Measurements from ENCODE around the gene DNASE1L3. TPM values are rescaled to one million over a fixed set of nuclear protein-coding genes. Genes with fewer than 3 reads are reported as not detected.

DNASE1L3 gene
- total and polyA plus RNA-seq, 2 of the 13 experiments (the other 11 are each of a cell fraction or from before 2014, with no cell fraction given): 0.86 to 1.7 TPM

DNA sequence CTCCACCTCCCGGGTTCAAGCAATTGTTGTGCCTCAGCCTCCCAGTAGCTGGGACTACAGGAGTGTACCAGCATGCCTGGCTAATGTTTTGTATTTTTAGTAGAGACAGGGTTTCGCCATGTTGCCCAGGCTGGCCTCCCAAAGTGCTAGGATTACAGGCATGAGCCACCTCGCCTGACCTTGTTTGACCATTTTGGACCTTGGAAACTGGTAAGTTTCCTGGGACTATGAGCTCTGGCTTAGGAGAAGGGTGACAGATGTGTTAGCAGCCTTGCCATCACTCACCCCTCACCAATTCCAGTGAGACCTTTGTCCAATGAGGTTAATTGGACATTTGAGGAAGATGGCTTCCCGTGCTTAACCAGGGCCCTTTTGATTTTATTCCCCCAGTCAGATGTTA, 19.9 kb downstream of the DNASE1L3 start:
- Histone ChIP-seq H3K9ac (ENCODE audit: insufficient read depth, low read depth, low read length) (no peak overlapping the region), H3K4me3 (replicated peaks in 1 of 3; ENCODE audit: insufficient read depth in 1 of 3, low read depth in 2 of 3, low read length in 3 of 3) (no peak overlapping the region), H3K27me3 (ENCODE audit: control insufficient read depth in 1 of 2, insufficient read depth in 2 of 2, low read length in 2 of 2) (no peaks in the 10 kb centered on the region), H3K4me2 (ENCODE audit: low read depth, low read length) (peak overlapping the region; percentile 51), H4K20me1 (ENCODE audit: insufficient read depth, low read length) (no peaks in the 10 kb centered on the region), H3K4me1 (ENCODE audit: insufficient read depth, low read length) (peaks cover 89% of the 10 kb centered on the region), H3K79me2 (ENCODE audit: insufficient read depth, low read length) (no peaks in the 10 kb centered on the region), H3K9me3 (ENCODE audit: low read length) (no peaks in the 10 kb centered on the region), H3K36me3 (replicated peaks in 1 of 2; ENCODE audit: control insufficient read depth in 1 of 2, insufficient read depth in 2 of 2, low read length in 2 of 2) (no peaks in the 10 kb centered on the region), H2AFZ (ENCODE audit: low read length) (no peak overlapping the region), H3K27ac (ENCODE audit: extremely low read length, insufficient read depth, low read length) (peak overlapping the region; percentile 84)
- intact Hi-C loops (cut with micrococcal nuclease; ENCODE audit: unreplicated experiment): no loop called here
- 24% methylated on average over 4 of the region's 4 CpGs for whole genome bisulfite sequencing (ENCODE audit: low lambda C conversion rate)
- DNase-seq (ENCODE audit: low spot score): peak; percentile 60
- ATAC-seq: peak; percentile 5; the same call in 2 of the 3 replicates
- POLR2A ChIA-PET: interaction anchor here (0.9 to 3.9 kb wide), 4 partner anchors 11 to 115 kb away, joined by 3 to 15 read pairs (median 4); partner anchors contain the start of genes HTD2 and RPP14
- in situ Hi-C loops (cut with HindIII; ENCODE audit: extremely low pct_ligation_motif_present, low pct_unique_long_range_greater_than_20kb): no loop called here
- no peak for FAIRE-seq
- BruUV-seq (replicated peaks): no TSS peak
- CTCF ChIA-PET (ENCODE audit: low intra/inter-chr PET ratio, low total read pairs): no interaction called here
- TF ChIP-seq HOXA3 (CRISPR knock-in tag; IDR thresholded peaks at IDR 0.05): peak; percentile 26
- TF ChIP-seq, protein P1, sequence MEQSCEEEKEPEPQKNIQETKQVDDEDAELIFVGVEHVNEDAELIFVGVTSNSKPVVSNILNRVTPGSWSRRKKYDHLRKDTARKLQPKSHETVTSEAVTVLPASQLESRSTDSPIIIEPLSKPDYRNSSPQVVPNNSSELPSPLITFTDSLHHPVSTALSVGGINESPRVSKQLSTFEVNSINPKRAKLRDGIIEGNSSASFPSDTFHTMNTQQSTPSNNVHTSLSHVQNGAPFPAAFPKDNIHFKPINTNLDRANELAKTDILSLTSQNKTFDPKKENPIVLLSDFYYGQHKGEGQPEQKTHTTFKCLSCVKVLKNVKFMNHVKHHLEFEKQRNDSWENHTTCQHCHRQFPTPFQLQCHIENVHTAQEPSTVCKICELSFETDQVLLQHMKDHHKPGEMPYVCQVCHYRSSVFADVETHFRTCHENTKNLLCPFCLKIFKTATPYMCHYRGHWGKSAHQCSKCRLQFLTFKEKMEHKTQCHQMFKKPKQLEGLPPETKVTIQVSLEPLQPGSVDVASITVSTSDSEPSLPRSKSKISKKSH (CRISPR knock-in tag; IDR thresholded peaks at IDR 0.05; ENCODE audit: borderline replicate concordance): no peak
- TF ChIP-seq, protein P2, sequence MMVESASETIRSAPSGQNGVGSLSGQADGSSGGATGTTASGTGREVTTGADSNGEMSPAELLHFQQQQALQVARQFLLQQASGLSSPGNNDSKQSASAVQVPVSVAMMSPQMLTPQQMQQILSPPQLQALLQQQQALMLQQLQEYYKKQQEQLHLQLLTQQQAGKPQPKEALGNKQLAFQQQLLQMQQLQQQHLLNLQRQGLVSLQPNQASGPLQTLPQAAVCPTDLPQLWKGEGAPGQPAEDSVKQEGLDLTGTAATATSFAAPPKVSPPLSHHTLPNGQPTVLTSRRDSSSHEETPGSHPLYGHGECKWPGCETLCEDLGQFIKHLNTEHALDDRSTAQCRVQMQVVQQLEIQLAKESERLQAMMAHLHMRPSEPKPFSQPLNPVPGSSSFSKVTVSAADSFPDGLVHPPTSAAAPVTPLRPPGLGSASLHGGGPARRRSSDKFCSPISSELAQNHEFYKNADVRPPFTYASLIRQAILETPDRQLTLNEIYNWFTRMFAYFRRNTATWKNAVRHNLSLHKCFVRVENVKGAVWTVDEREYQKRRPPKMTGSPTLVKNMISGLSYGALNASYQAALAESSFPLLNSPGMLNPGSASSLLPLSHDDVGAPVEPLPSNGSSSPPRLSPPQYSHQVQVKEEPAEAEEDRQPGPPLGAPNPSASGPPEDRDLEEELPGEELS (CRISPR knock-in tag; IDR thresholded peaks at IDR 0.05): 0 out of 2 replicates have a peak, but pooled peaks have one; percentile 28
- TF ChIP-seq, protein P3, sequence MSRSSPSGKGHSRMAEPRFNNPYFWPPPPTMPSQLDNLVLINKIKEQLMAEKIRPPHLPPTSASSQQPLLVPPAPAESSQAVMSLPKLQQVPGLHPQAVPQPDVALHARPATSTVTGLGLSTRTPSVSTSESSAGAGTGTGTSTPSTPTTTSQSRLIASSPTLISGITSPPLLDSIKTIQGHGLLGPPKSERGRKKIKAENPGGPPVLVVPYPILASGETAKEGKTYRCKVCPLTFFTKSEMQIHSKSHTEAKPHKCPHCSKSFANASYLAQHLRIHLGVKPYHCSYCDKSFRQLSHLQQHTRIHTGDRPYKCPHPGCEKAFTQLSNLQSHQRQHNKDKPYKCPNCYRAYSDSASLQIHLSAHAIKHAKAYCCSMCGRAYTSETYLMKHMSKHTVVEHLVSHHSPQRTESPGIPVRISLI (CRISPR knock-in tag; IDR thresholded peaks at IDR 0.05; ENCODE audit: borderline replicate concordance): no peak
- TF ChIP-seq, protein P4, sequence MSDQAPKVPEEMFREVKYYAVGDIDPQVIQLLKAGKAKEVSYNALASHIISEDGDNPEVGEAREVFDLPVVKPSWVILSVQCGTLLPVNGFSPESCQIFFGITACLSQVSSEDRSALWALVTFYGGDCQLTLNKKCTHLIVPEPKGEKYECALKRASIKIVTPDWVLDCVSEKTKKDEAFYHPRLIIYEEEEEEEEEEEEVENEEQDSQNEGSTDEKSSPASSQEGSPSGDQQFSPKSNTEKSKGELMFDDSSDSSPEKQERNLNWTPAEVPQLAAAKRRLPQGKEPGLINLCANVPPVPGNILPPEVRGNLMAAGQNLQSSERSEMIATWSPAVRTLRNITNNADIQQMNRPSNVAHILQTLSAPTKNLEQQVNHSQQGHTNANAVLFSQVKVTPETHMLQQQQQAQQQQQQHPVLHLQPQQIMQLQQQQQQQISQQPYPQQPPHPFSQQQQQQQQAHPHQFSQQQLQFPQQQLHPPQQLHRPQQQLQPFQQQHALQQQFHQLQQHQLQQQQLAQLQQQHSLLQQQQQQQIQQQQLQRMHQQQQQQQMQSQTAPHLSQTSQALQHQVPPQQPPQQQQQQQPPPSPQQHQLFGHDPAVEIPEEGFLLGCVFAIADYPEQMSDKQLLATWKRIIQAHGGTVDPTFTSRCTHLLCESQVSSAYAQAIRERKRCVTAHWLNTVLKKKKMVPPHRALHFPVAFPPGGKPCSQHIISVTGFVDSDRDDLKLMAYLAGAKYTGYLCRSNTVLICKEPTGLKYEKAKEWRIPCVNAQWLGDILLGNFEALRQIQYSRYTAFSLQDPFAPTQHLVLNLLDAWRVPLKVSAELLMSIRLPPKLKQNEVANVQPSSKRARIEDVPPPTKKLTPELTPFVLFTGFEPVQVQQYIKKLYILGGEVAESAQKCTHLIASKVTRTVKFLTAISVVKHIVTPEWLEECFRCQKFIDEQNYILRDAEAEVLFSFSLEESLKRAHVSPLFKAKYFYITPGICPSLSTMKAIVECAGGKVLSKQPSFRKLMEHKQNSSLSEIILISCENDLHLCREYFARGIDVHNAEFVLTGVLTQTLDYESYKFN (CRISPR knock-in tag; conservative IDR thresholded peaks at IDR 0.05): peak; percentile 46; the same call in 1 of the 2 replicates
- no peak for TF ChIP-seq ZNF263 (CRISPR knock-in tag; IDR thresholded peaks at IDR 0.05)
- TF ChIP-seq MTF1 (CRISPR knock-in tag; IDR thresholded peaks at IDR 0.05): no peak
- 0 out of 2 replicates have a peak, but pooled peaks have one; percentile 40 for TF ChIP-seq ZNF333 (CRISPR knock-in tag; IDR thresholded peaks at IDR 0.05; ENCODE audit: borderline replicate concordance)
- TF ChIP-seq POLR2AphosphoS5 (IDR thresholded peaks at IDR 0.05; ENCODE audit: low read depth, low read length): no peak
- TF ChIP-seq, protein P5, sequence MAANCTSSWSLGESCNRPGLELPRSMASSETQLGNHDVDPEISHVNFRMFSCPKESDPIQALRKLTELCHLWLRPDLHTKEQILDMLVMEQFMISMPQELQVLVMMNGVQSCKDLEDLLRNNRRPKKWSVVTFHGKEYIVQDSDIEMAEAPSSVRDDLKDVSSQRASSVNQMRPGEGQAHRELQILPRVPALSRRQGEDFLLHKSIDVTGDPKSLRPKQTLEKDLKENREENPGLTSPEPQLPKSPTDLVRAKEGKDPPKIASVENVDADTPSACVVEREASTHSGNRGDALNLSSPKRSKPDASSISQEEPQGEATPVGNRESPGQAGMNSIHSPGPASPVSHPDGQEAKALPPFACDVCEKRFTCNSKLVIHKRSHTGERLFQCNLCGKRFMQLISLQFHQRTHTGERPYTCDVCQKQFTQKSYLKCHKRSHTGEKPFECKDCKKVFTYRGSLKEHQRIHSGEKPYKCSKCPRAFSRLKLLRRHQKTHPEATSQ (CRISPR knock-in tag; IDR thresholded peaks at IDR 0.05; ENCODE audit: borderline replicate concordance): no peak
- no peak; a peak in 1 of 4 replicates for TF ChIP-seq EP300 (IDR thresholded peaks at IDR 0.05; ENCODE audit: low read depth in 2 of 2, low read length in 2 of 2)
- no peak for TF ChIP-seq EP300 (CRISPR knock-in tag; IDR thresholded peaks at IDR 0.05; ENCODE audit: borderline replicate concordance)
- peak; percentile 79; the same call in 1 of the 2 replicates for TF ChIP-seq RXRB (CRISPR knock-in tag; IDR thresholded peaks at IDR 0.05; ENCODE audit: borderline replicate concordance)
- TF ChIP-seq SMAD9 (CRISPR knock-in tag; IDR thresholded peaks at IDR 0.05): no peak
- no peak for TF ChIP-seq PITX1 (CRISPR knock-in tag; IDR thresholded peaks at IDR 0.05)
